Measurements from ENCODE around the gene CLEC2L.

DNA sequence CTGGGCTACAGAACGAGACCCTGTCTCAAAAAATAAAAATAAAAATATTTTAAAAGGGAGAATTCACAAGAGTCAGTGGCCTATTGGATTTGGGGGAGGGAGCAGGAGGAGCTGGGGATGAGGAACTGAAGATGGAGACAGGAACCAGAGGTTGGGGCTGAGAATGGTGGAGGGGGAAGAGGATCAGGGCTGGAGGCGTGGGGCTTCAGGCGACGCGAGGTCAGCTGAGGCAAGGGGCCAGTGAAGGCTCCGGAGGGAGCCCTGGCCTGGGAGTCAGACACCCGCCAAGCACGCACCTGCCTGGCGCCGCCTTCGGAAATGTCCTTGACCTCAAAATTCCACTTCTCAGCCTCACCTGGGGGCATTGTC lies 671 bp upstream of the CLEC2L start:
- TF ChIP-seq, protein P1, sequence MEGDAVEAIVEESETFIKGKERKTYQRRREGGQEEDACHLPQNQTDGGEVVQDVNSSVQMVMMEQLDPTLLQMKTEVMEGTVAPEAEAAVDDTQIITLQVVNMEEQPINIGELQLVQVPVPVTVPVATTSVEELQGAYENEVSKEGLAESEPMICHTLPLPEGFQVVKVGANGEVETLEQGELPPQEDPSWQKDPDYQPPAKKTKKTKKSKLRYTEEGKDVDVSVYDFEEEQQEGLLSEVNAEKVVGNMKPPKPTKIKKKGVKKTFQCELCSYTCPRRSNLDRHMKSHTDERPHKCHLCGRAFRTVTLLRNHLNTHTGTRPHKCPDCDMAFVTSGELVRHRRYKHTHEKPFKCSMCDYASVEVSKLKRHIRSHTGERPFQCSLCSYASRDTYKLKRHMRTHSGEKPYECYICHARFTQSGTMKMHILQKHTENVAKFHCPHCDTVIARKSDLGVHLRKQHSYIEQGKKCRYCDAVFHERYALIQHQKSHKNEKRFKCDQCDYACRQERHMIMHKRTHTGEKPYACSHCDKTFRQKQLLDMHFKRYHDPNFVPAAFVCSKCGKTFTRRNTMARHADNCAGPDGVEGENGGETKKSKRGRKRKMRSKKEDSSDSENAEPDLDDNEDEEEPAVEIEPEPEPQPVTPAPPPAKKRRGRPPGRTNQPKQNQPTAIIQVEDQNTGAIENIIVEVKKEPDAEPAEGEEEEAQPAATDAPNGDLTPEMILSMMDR (conservative IDR thresholded peaks at IDR 0.05 in 1 of 2, IDR thresholded peaks at IDR 0.05 in 1 of 2; ENCODE audit: low read depth in 1 of 2, low read length in 2 of 2): no peak
- TF ChIP-seq EZH2 (IDR thresholded peaks at IDR 0.05; ENCODE audit: low read length, missing control alignments): no peak
